Measurements from ENCODE around the gene C3orf38. TPM values are rescaled to one million over a fixed set of nuclear protein-coding genes. Genes with fewer than 3 reads are reported as not detected.

The C3orf38 gene
- total RNA-seq (ENCODE audit: unreplicated experiment), result 26.0 TPM
- long read RNA-seq, transcript C3orf38-201 (3 exons, 2,633 nt), result major isoform, 8 of 10 reads
- long read RNA-seq, partial matches to known transcripts, result 0 of 10 reads
- long read RNA-seq, other reads (novel, unspliced or antisense), result 2 of 10 reads

DNA sequence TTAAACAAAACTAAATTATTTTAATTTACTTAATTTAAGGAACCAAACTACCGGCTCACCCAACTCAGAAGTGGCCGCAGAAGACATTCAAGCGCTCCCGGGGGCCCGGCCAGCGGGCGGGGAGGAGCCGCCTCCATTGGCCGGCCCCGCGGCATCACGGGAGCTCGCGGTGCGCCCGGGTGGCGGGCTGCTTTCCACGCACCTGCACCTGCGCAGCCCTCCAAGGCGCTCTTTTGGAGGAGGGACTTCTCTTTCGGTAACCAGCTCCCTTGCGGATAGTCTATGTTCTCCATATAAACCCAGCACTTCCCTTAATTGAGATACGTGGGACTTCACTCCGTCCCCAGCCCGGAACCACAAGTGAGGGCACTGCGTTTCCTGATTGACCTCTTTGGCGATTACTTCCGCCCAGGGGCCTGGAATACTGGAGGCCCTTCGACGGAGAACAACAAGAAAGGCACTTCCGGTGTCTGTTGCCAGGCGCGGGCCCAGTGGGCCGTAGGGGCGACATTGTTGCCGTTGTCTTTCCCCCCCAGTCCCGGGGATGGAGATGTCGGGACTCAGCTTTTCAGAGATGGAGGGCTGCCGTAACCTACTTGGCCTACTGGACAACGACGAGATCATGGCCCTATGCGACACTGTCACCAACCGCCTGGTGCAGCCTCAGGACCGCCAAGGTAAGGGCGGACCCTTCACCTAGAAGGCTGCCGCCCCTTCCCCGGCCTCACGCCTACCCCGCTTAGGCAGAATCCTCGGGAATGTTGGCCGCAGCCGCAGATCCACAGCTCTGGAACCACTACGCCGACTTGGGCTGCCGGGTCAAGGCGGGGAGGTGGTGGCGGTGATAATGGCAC lies at the start of gene C3orf38:
Gene C3orf38 (plus strand): TSS at position 451 of the 854 bp plus-strand sequence. CDS start 94 bp downstream, at position 545.
- Mint-ChIP-seq H3K4me1 (ENCODE audit: low read depth, unreplicated experiment) (peaks cover 8% of the 10 kb centered on the region), H3K27me3 (ENCODE audit: unreplicated experiment) (no peaks in the 10 kb centered on the region), H3K27ac (ENCODE audit: unreplicated experiment) (peak within 1 kb of the TSS; percentile 95), H3K9me3 (ENCODE audit: unreplicated experiment) (peaks cover 2% of the 10 kb centered on the region), H3K4me3 (ENCODE audit: unreplicated experiment) (peak within 1 kb of the TSS; percentile 98), H3K36me3 (ENCODE audit: unreplicated experiment) (no peaks in the 10 kb centered on the region)
- TF ChIP-seq, protein P1, sequence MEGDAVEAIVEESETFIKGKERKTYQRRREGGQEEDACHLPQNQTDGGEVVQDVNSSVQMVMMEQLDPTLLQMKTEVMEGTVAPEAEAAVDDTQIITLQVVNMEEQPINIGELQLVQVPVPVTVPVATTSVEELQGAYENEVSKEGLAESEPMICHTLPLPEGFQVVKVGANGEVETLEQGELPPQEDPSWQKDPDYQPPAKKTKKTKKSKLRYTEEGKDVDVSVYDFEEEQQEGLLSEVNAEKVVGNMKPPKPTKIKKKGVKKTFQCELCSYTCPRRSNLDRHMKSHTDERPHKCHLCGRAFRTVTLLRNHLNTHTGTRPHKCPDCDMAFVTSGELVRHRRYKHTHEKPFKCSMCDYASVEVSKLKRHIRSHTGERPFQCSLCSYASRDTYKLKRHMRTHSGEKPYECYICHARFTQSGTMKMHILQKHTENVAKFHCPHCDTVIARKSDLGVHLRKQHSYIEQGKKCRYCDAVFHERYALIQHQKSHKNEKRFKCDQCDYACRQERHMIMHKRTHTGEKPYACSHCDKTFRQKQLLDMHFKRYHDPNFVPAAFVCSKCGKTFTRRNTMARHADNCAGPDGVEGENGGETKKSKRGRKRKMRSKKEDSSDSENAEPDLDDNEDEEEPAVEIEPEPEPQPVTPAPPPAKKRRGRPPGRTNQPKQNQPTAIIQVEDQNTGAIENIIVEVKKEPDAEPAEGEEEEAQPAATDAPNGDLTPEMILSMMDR (IDR thresholded peaks at IDR 0.05; ENCODE audit: partially characterized antibody, unreplicated experiment), result no peak
- DNase-seq, result peak; percentile 85

DNA sequence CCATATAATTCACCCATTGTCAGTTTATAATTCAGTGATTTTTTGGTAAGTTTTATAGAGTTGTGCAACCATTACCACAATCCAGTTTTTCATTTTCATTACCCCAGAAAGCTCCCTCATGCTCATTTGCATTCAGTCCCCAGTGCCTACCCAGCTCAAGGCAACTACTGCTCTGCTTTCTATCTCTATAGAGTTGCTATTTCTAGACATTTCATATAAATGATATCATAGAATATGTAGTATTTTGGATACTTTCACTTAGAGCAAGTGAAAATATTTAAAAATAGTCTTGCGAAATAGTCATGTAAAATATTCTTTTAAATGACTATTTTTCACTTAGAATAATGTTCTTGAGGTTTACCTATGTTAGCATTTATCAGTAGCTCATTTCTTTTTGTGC lies 48.6 kb upstream of the C3orf38 start:
- H3K4me3 Mint-ChIP-seq (ENCODE audit: unreplicated experiment), result no peak overlapping the region
- H3K36me3 Mint-ChIP-seq (ENCODE audit: unreplicated experiment), result peaks cover 5% of the 10 kb centered on the region
- no peaks in the 10 kb centered on the region for H3K4me1 Mint-ChIP-seq (ENCODE audit: low read depth, unreplicated experiment)
- TF ChIP-seq, protein P1 (IDR thresholded peaks at IDR 0.05; ENCODE audit: partially characterized antibody, unreplicated experiment), result no peak
- no peak for DNase-seq
- H3K27me3 Mint-ChIP-seq (ENCODE audit: unreplicated experiment), result peaks cover 2% of the 10 kb centered on the region
- no peaks in the 10 kb centered on the region for H3K9me3 Mint-ChIP-seq (ENCODE audit: unreplicated experiment)
- H3K27ac Mint-ChIP-seq (ENCODE audit: unreplicated experiment), result no peak overlapping the region

DNA sequence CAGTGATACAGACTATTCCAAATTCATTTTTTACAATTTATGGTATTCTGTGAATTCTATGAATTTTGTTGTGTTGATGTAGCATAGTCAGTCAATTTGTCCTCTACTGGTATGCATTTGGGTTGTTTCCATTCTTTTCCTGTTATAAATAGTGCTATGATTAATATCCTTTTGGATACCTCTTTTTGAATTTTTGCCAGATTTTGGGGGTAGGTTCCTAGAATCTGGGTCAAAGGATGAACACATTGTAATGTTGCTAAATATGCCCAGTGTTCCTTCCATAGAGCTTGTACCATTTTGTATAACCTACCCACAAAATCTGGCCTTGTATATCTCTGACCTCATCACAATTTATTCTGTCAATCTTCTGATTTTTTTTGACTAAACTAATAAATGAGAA lies 44.4 kb upstream of the C3orf38 start:
- Mint-ChIP-seq H3K4me1 (ENCODE audit: low read depth, unreplicated experiment) (no peaks in the 10 kb centered on the region), H3K27ac (ENCODE audit: unreplicated experiment) (no peak overlapping the region), H3K9me3 (ENCODE audit: unreplicated experiment) (no peaks in the 10 kb centered on the region), H3K4me3 (ENCODE audit: unreplicated experiment) (no peak overlapping the region), H3K27me3 (ENCODE audit: unreplicated experiment) (no peaks in the 10 kb centered on the region), H3K36me3 (ENCODE audit: unreplicated experiment) (no peaks in the 10 kb centered on the region)
- TF ChIP-seq, protein P1 (IDR thresholded peaks at IDR 0.05; ENCODE audit: partially characterized antibody, unreplicated experiment), result no peak
- no peak for DNase-seq

DNA sequence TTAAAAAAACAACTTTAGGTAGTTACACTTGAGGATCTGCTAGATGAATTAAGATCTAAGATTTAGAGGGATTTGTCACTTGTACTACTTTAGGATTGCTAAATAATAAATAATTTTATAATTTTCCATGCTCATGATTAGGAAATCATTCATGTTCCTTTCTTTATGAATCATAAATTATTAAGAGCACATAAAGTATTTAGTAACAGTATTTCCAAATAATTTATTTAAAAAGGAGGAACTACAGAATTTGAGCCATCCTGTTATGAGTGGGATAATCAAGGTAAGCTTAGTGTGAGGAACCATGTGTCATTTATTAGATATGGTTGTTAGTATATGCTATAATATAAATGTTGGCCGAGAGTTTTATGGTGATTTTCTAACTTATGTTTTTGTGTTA lies 37.5 kb upstream of the C3orf38 start:
- H3K27ac Mint-ChIP-seq (ENCODE audit: unreplicated experiment), result no peak overlapping the region
- peaks cover 3% of the 10 kb centered on the region for H3K9me3 Mint-ChIP-seq (ENCODE audit: unreplicated experiment)
- no peaks in the 10 kb centered on the region for H3K27me3 Mint-ChIP-seq (ENCODE audit: unreplicated experiment)
- TF ChIP-seq, protein P1 (IDR thresholded peaks at IDR 0.05; ENCODE audit: partially characterized antibody, unreplicated experiment), result no peak
- no peaks in the 10 kb centered on the region for H3K4me1 Mint-ChIP-seq (ENCODE audit: low read depth, unreplicated experiment)
- H3K36me3 Mint-ChIP-seq (ENCODE audit: unreplicated experiment), result no peaks in the 10 kb centered on the region
- no peak for DNase-seq
- no peak overlapping the region for H3K4me3 Mint-ChIP-seq (ENCODE audit: unreplicated experiment)
